Breast epithelium (tissue), 3 donors: ENCODE results near the gene CUBN.

Experiments
- CTCF ChIP-seq, 3 donors: fragments of 450-650 bp; IDR thresholded peaks; one replicate each; pipeline ENCODE4 v1.5.1; 2016 to 2017; ENCODE audit warnings: antibody characterized with exemption in 3 of 3, mild to moderate bottlenecking in 3 of 3, moderate library complexity in 3 of 3
- POLR2A ChIP-seq: fragments of 450-650 bp; IDR thresholded peaks from one replicate; pipeline ENCODE4 v1.6.1; 2016; ENCODE audit warnings: antibody characterized with exemption, mild to moderate bottlenecking, moderate library complexity
- POLR2AphosphoS5 ChIP-seq, 3 donors: sonication (generic); formaldehyde crosslinking; IDR thresholded peaks; one replicate each; pipeline ENCODE4 v1.6.1; 2017; ENCODE audit warnings: antibody characterized with exemption in 3 of 3

GRCh38 chr10:17003151-17003550 is 126.5 kb downstream of the CUBN start:
- TF ChIP-seq CTCF (IDR thresholded peaks at IDR 0.05) (no peak), POLR2AphosphoS5 (IDR thresholded peaks at IDR 0.05) (no peak), POLR2A (no peak)
